Tibial nerve (tissue), 4 donors: ENCODE results near the gene CORO2A.

ENCODE experiments used
- EP300 ChIP-seq, 2 donors: sonication (generic); formaldehyde crosslinking; IDR thresholded peaks; one replicate each; pipeline ENCODE4 v1.6.1; 2017; ENCODE audit warnings: antibody characterized with exemption in 2 of 2, mild to moderate bottlenecking in 1 of 2
- POLR2A ChIP-seq, 2 donors: fragments of 450-650 bp; IDR thresholded peaks; one replicate each; pipeline ENCODE4 v1.6.1; 2017; ENCODE audit warnings: antibody characterized with exemption in 2 of 2, mild to moderate bottlenecking in 2 of 2, moderate library complexity in 2 of 2
- TF ChIP-seq, protein P1 (sequence below), 5 experiments: fragments of 200-600 bp in 3 of 5; fragments of 450-650 bp in 2 of 5; sonication (generic) in 3 of 5; IDR thresholded peaks; one replicate each; pipeline ENCODE4 v1.5.1; 2016 to 2019; ENCODE audit warnings: antibody characterized with exemption in 5 of 5, mild to moderate bottlenecking in 3 of 5, moderate library complexity in 2 of 5

DNA sequence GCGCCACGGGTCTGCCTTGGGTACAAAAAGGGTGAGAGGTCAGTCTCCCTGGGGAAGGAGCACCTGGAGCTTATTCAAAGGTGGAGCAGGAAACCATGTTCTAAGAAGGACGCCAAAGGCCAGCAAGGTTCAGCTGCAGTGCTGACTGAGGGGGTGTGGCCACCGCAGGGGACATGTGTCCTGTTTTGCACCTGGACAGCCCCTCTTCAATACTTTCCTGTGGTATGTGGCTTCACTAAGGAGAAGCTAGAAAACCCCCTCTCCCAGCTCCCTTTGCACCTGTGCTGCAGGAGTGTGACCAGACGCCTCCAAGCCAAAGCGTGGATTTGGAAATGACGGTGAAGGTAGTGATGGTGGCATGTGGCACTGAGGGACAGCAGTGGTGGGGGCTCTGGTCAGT lies 97.0 kb downstream of the CORO2A start:
- TF ChIP-seq, protein P1, sequence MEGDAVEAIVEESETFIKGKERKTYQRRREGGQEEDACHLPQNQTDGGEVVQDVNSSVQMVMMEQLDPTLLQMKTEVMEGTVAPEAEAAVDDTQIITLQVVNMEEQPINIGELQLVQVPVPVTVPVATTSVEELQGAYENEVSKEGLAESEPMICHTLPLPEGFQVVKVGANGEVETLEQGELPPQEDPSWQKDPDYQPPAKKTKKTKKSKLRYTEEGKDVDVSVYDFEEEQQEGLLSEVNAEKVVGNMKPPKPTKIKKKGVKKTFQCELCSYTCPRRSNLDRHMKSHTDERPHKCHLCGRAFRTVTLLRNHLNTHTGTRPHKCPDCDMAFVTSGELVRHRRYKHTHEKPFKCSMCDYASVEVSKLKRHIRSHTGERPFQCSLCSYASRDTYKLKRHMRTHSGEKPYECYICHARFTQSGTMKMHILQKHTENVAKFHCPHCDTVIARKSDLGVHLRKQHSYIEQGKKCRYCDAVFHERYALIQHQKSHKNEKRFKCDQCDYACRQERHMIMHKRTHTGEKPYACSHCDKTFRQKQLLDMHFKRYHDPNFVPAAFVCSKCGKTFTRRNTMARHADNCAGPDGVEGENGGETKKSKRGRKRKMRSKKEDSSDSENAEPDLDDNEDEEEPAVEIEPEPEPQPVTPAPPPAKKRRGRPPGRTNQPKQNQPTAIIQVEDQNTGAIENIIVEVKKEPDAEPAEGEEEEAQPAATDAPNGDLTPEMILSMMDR (IDR thresholded peaks at IDR 0.05), result no peak
- no peak for TF ChIP-seq POLR2A (IDR thresholded peaks at IDR 0.05)
- TF ChIP-seq EP300 (IDR thresholded peaks at IDR 0.05), result no peak
